ENCODE results near the gene PPL. TPM values are rescaled to one million over a fixed set of nuclear protein-coding genes. Genes with fewer than 3 reads are reported as not detected.

Gene PPL
- total RNA-seq, 2 experiments from 2014 or later: not detected

DNA sequence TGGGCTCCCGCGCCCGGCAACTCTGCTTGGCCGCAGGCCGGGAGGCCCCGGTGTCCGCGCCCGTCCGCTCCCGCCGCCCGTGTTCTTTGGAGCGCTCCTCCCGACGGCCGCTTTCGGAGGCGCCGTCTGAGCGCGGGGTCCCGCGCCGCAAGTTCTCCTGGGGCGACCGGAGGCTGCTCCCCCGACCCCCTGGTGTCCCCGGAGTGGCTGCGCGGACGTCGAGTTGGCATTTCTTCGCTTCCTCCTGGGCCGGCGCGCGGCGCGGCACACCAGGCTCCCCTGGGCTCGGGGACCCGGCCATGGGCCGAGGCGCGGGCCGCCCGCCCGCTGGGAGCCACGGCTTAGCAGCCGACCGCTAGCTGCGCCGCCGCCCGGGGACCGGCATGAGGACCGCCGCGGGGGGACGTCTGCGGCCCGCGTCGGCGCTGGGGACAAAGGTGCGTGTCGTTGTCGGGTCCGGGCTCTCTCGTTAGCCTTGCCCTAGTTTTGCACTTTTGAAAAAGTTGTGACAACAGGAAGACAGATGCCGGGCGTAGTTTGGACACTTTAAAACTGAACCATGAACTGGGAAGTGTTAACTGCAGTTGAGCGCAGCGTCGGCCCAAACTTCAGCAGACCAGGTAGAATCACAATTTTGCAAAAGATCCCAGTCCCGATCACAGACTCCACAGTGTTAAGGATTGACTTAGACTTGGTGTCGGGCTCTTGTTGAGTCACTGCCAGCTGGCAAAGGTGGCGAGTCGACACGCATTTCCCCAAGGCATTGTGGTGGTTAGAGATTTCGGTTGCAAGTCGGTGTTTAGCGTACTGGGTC lies 89.0 kb downstream of the PPL start:
- peaks cover 33% of the 10 kb centered on the region for H3K36me3 Mint-ChIP-seq (ENCODE audit: low read depth)
- POLR2A ChIA-PET: no interaction called here
- no peaks in the 10 kb centered on the region for H3K9me3 Mint-ChIP-seq
- peaks cover 59% of the 10 kb centered on the region for H3K4me1 Mint-ChIP-seq
- CTCF ChIA-PET: interaction anchor here (1.1 kb wide), 1 partner anchor 20 kb away, joined by 4 read pairs; no protein-coding TSS in a partner anchor
- H3K27me3 Mint-ChIP-seq: no peaks in the 10 kb centered on the region
- peak overlapping the region; percentile 83 for H3K27ac Mint-ChIP-seq
- peak; percentile 31 for DNase-seq
- peak overlapping the region; percentile 79 for H3K4me3 Mint-ChIP-seq

- Mint-ChIP-seq H3K4me3 (peak within 1 kb of the TSS; percentile 80), H3K27ac (peak within 1 kb of the TSS; percentile 91), H3K27me3 (no peaks in the 10 kb centered on the region), H3K4me1 (peaks cover 57% of the 10 kb centered on the region), H3K9me3 (no peaks in the 10 kb centered on the region), H3K36me3 (ENCODE audit: low read depth) (peaks cover 34% of the 10 kb centered on the region)
- POLR2A ChIA-PET: no interaction called here
- DNase-seq: peak; percentile 100
- CTCF ChIA-PET: interaction anchor here (1.1 kb wide), 1 partner anchor 21 kb away, joined by 4 read pairs; no protein-coding TSS in a partner anchor
Observed at GRCh38 chr16:4846901-4847773, 89.8 kb downstream of the PPL start, which contains the start of the genes GLYR1 and UBN1. GLYR1 (minus strand) TSS chr16:4847288; CDS start chr16:4847265, 23 bp downstream. UBN1 (plus strand) TSS chr16:4847481; CDS start chr16:4852918, 5,437 bp downstream.

DNA sequence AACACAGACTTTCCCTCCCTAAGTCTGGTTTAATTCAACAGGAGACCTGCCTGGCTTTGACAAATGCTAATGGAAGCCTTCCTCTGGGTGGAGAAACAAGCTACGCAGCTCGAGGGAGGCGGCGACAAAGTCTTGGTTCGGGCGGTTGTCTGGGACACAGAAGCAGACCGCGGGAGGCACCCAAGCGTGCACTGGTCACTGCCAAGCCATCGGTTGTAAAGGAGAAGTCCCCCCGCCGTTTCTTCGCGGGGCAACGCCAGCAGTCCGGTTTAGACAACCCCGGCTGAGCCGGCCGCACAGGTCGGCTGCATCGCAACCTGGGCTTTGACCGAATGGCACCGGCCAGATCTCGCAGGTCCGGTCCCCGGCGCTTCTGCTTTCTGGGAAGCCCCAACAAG lies 90.4 kb downstream of the PPL start:
- peaks cover 37% of the 10 kb centered on the region for H3K36me3 Mint-ChIP-seq (ENCODE audit: low read depth)
- H3K27ac Mint-ChIP-seq: peak overlapping the region; percentile 91
- DNase-seq: peak; percentile 35
- peaks cover 51% of the 10 kb centered on the region for H3K4me1 Mint-ChIP-seq
- peak overlapping the region; percentile 80 for H3K4me3 Mint-ChIP-seq
- no peaks in the 10 kb centered on the region for H3K27me3 Mint-ChIP-seq
- H3K9me3 Mint-ChIP-seq: no peaks in the 10 kb centered on the region
- CTCF ChIA-PET: no interaction called here
- POLR2A ChIA-PET: no interaction called here

DNA sequence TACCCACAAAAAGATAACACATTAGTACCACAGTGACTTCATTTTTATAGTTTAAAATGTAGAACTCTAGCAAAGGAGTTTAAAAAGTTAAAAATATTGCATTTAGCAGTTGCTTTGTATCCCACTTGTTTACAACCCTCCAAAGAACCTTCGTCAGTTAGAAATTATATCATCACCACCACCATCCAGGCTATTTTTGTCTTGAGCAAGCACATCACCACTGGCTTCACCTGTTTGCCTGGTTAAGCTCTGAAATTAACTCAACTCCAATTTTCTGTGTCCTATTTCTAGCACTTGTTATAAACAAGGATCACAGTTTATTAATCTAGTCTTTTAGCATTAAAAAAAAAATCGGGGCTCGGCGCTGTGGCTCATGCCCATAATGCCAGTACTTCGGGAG lies 96.0 kb downstream of the PPL start:
- Mint-ChIP-seq H3K9me3 (no peaks in the 10 kb centered on the region), H3K27me3 (no peaks in the 10 kb centered on the region), H3K36me3 (ENCODE audit: low read depth) (peaks cover 64% of the 10 kb centered on the region), H3K4me3 (no peak overlapping the region), H3K4me1 (peaks cover 14% of the 10 kb centered on the region), H3K27ac (no peak overlapping the region)
- no peak for DNase-seq
- ChIA-PET POLR2A (no interaction called here), CTCF (no interaction called here)

DNA sequence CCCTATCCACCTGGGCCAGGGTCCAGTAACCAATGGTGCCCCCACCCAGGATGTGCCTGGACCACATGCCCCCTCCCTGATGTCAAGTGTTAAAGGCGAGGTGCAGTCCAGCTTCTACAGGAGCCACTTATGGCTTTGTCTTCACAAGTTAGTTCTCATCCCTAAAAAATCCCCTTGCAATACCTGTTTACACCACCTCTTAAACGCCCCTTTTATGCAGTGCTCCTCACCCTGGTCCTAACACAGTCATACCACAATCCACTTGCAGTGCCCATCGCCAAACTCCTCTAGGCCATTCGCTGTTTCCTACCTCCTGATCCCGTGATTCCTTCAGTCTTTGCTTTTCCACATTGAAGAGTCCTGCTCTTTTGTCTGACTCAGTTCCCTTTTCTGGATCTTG lies 97.0 kb downstream of the PPL start:
- peaks cover 57% of the 10 kb centered on the region for H3K36me3 Mint-ChIP-seq (ENCODE audit: low read depth)

DNA sequence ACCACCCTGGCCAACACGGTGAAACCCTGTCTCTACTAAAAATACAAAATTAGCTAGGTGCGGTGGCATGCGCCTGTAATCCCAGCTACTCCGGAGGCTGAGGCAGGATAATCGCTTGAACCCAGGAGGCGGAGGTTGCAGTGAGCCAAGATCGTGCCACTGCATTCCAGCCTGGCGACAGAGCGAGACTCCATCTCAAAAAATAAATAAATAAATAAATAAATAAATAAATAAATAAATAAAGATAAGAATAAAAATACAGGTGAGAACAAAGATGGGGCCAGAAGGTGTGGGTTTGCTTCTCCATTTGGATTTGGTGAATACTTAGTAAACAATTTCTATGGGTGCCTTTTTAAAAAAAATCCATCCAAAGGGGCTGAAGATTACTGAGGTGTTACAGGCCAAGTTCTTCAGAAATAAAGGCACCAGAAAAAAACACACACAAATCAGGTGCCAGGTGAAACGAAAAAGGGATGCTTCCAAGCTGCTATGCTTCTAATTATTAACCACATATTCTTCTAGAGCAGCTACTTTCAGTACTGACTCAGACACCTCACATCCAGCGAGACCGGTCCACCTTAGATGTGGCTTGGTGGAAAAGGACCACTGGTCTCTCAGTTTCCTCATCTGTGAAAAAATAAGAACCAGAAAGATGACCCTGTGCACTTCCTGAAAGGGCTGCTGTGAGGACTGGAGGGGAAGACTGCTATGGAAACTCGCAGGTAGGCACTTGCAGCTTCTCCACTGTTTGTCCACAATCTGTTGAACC lies 99.0 kb downstream of the PPL start:
- Mint-ChIP-seq H3K27me3 (no peaks in the 10 kb centered on the region), H3K4me1 (peaks cover 8% of the 10 kb centered on the region), H3K27ac (no peak overlapping the region), H3K9me3 (no peaks in the 10 kb centered on the region), H3K36me3 (ENCODE audit: low read depth) (peaks cover 52% of the 10 kb centered on the region), H3K4me3 (no peak overlapping the region)
- ChIA-PET POLR2A (no interaction called here), CTCF (no interaction called here)
- no peak for DNase-seq

More for the DNA sequence above, 97.0 kb downstream of the PPL start:
- H3K27me3 Mint-ChIP-seq: no peaks in the 10 kb centered on the region
- H3K4me1 Mint-ChIP-seq: peaks cover 5% of the 10 kb centered on the region
- H3K9me3 Mint-ChIP-seq: no peaks in the 10 kb centered on the region
- no peak overlapping the region for H3K27ac Mint-ChIP-seq
- ChIA-PET CTCF (no interaction called here), POLR2A (no interaction called here)
- no peak overlapping the region for H3K4me3 Mint-ChIP-seq
- DNase-seq: no peak

- no peak for DNase-seq
- Mint-ChIP-seq H3K9me3 (no peaks in the 10 kb centered on the region), H3K4me3 (no peak overlapping the region), H3K4me1 (peaks cover 8% of the 10 kb centered on the region), H3K36me3 (ENCODE audit: low read depth) (peaks cover 58% of the 10 kb centered on the region), H3K27me3 (no peaks in the 10 kb centered on the region), H3K27ac (no peak overlapping the region)
- ChIA-PET CTCF (no interaction called here), POLR2A (no interaction called here)
Observed at GRCh38 chr16:4836727-4837126, 100.2 kb downstream of the PPL start.

DNA sequence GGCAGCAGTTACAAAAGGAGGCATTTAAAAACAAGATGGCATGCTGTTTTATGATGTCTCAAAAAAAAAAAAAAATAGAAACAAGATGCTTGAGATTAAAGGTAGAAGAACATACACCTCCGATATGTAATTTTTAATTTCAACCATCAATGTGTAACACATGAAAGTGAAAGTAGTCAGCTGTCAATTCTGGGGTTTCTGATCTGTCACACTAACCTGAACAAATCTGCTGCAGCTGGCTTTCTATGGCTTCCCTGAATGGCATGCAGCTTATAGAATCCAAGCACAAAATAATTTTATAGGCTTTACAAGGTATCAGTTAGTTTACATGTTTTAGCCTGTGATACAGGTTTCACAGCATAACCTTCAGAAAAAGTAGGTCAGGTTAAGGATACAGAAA lies 103.4 kb downstream of the PPL start:
- Mint-ChIP-seq H3K27me3 (no peaks in the 10 kb centered on the region), H3K4me3 (no peak overlapping the region), H3K9me3 (no peaks in the 10 kb centered on the region), H3K36me3 (ENCODE audit: low read depth) (peaks cover 52% of the 10 kb centered on the region), H3K4me1 (peaks cover 8% of the 10 kb centered on the region), H3K27ac (no peak overlapping the region)
- ChIA-PET CTCF (interaction anchor here (0.6 to 1.4 kb wide), 4 partner anchors 9 to 776 kb away, joined by 3 to 4 read pairs (median 3); no protein-coding TSS in a partner anchor), POLR2A (no interaction called here)
- DNase-seq: no peak

DNA sequence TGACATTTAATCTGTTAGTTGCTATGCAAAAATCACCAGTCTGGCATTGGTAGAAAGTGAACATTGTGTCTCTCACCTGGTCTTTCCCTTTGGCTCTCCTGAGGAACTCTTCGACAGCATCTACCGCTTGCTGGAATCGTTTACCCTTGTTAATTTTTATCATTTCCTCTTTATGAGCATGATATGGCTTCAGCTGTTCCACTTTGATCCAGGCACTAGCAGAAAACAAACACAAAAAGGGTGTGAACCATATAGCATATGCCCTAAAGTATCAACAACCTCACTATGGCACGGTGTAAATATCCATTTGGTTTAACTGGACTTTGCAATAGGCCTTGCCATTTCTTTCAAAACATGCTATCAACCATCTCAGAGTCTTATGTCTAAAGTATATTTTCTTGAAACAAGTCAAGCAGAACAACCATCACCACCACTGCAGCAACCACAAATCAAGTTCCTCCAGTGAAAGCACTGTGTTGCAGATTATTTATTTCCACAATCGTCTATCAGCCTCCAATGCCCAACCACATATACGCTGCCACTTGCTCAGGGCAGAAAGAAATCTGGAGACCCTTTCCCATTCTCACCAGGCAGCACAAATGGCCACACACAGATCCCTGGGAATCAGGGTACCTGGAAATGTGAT lies 104.1 kb downstream of the PPL start:
- H3K9me3 Mint-ChIP-seq: no peaks in the 10 kb centered on the region
- H3K36me3 Mint-ChIP-seq (ENCODE audit: low read depth): peaks cover 50% of the 10 kb centered on the region
- no peaks in the 10 kb centered on the region for H3K27me3 Mint-ChIP-seq
- peaks cover 8% of the 10 kb centered on the region for H3K4me1 Mint-ChIP-seq
- no peak for DNase-seq
- H3K4me3 Mint-ChIP-seq: no peak overlapping the region
- ChIA-PET CTCF (no interaction called here), POLR2A (no interaction called here)
- no peak overlapping the region for H3K27ac Mint-ChIP-seq

Other genes with a start within 250 kb of the PPL start
- gene NUDT16L1, start 243.6 kb downstream of the PPL start, total RNA-seq: 10 to 100 TPM; 32.3 to 35.5 TPM
- 10 to 100 TPM; 12.4 to 16.7 TPM for gene ANKS3, start 202.9 kb downstream of the PPL start, total RNA-seq
- under 1 TPM; 0.21 to 0.40 TPM for gene DNAAF8, start 202.6 kb downstream of the PPL start, total RNA-seq
- 10 to 100 TPM; 12.7 to 18.7 TPM for gene ZNF500, start 170.0 kb downstream of the PPL start, total RNA-seq
- gene SEPTIN12, start 148.8 kb downstream of the PPL start, total RNA-seq: not detected
- not detected for gene SMIM22, start 141.8 kb downstream of the PPL start, total RNA-seq
- 1 to 10 TPM; 9.0 to 9.6 TPM for gene ROGDI, start 134.5 kb downstream of the PPL start, total RNA-seq
- 100 to 1,000 TPM; 101 to 104 TPM for gene GLYR1, start 89.9 kb downstream of the PPL start, total RNA-seq
- gene UBN1, start 89.7 kb downstream of the PPL start, total RNA-seq: 10 to 100 TPM; 38.2 to 38.3 TPM
- not detected for gene SEC14L5, start 21.2 kb upstream of the PPL start, total RNA-seq
- gene NAGPA, start 96.8 kb upstream of the PPL start, total RNA-seq: 10 to 100 TPM; 16.8 to 18.8 TPM
- not detected for gene C16orf89, start 128.8 kb upstream of the PPL start, total RNA-seq
- 10 to 100 TPM; 24.5 to 26.0 TPM for gene ALG1, start 134.7 kb upstream of the PPL start, total RNA-seq
- 1 to 10 TPM; 7.4 to 7.6 TPM for gene EEF2KMT, start 160.6 kb upstream of the PPL start, total RNA-seq